HG03108 (cell line): ENCODE measurements around the gene GTF2H2.
"Not testable (repeated sequence)": the region's sequence is repeated elsewhere in the genome, so short reads cannot be mapped to it uniquely, and the experiment has no call there.

Experiments used
- ATAC-seq: cut with Tn5 transposase; IDR thresholded peaks from one replicate; pipeline ENCODE4 v1.9.1; 2021; ENCODE audit warnings: moderate library complexity; ENCODE audit not compliant: unreplicated experiment

GTF2H2 gene

GRCh38 chr5:71014176-71014575 is 53.3 kb downstream of the GTF2H2 start:
- ATAC-seq, result no peak

- no peak for ATAC-seq
These were observed 53.9 kb downstream of the GTF2H2 start for GRCh38 chr5:71013575-71013974.

GRCh38 chr5:71011194-71011792 is 56.2 kb downstream of the GTF2H2 start:
- no peak for ATAC-seq

- not testable (repeated sequence) for ATAC-seq
These were observed 60.5 kb downstream of the GTF2H2 start for GRCh38 chr5:71006983-71007382.
